Adrenal gland (tissue), 5 donors: ENCODE data around the gene FHIT.

Experiments
- CTCF ChIP-seq, 6 experiments: fragments of 450-650 bp in 4 of 6; fragments of 200-600 bp in 2 of 6; sonication (generic) in 1 of 6; IDR thresholded peaks; 1 replicate in 5 of 6; 2 replicates in 1 of 6; pipeline versions ENCODE4 v1.5.1 to v1.8.0; 2016 to 2021; ENCODE audit warnings: antibody characterized with exemption in 6 of 6, mild to moderate bottlenecking in 2 of 6, moderate library complexity in 1 of 6
- POLR2A ChIP-seq, 2 donors: fragments of 450-650 bp; IDR thresholded peaks; one replicate each; pipeline ENCODE4 v1.6.1; 2017; ENCODE audit warnings: antibody characterized with exemption in 2 of 2, mild to moderate bottlenecking in 2 of 2, moderate library complexity in 1 of 2
- donor health status: DM: no; HTN: no; CAD: no.

- TF ChIP-seq POLR2A (IDR thresholded peaks at IDR 0.05) (no peak), CTCF (IDR thresholded peaks at IDR 0.05) (no peak)
Measured at GRCh38 chr3:60509471-60509870, 741.8 kb downstream of the FHIT start.
